A673 (cell line): ENCODE data around the gene DDB1. TPM values are rescaled to one million over a fixed set of nuclear protein-coding genes. Genes with fewer than 3 reads are reported as not detected.

ENCODE experiments used
- BruUV-seq: library from RNA; stranded (reverse); fragments of 400-500 nt; replicated peaks from 2 replicates; lab custom pipeline; 2021; lab: Mats Ljungman, UMichigan
- CTCF ChIA-PET: fragments of 300-600 bp; sonication (Branson Sonifier 250); formaldehyde crosslinking; loops from one replicate; lab custom pipeline; 2022; ENCODE audit warnings: antibody characterized with exemption; lab: Charles Lee
- POLR2A ChIA-PET: fragments of 300-600 bp; sonication (Branson Sonifier 250); formaldehyde crosslinking; loops from one replicate; lab custom pipeline; 2022; ENCODE audit warnings: antibody characterized with exemption; ENCODE audit not compliant: low non-redundant PET; lab: Charles Lee
- DNase-seq: peaks from one replicate; pipeline ENCODE4 v3.0.0-alpha.2; 2015; ENCODE audit warnings: low spot score
- H3K27ac ChIP-seq: fragments of 200-600 bp; sonication (generic); 2 replicates; pipeline ENCODE4 v1.5.1; 2016; ENCODE audit warnings: mixed run types, low read depth, mild to moderate bottlenecking, mixed read lengths, antibody characterized with exemption, low read length; ENCODE audit not compliant: poor library complexity, severe bottlenecking
- H3K27me3 ChIP-seq: fragments of 200-600 bp; sonication (generic); replicated peaks from 2 replicates; pipeline ENCODE4 v1.6.1; 2017; ENCODE audit warnings: mixed run types, low read depth, mild to moderate bottlenecking, mixed read lengths, antibody characterized with exemption, low read length; ENCODE audit not compliant: insufficient read depth, poor library complexity
- H3K36me3 ChIP-seq: fragments of 200-600 bp; sonication (generic); 2 replicates; pipeline ENCODE4 v1.6.1; 2016; ENCODE audit warnings: mixed run types, mild to moderate bottlenecking, mixed read lengths, antibody characterized with exemption, low read length; ENCODE audit not compliant: insufficient read depth, poor library complexity, severe bottlenecking
- H3K4me1 ChIP-seq: fragments of 200-600 bp; sonication (generic); 2 replicates; pipeline ENCODE4 v1.6.1; 2017; ENCODE audit warnings: mixed run types, mild to moderate bottlenecking, mixed read lengths, antibody characterized with exemption, low read length; ENCODE audit not compliant: insufficient read depth, poor library complexity, severe bottlenecking
- H3K4me3 ChIP-seq: fragments of 200-600 bp; sonication (generic); 2 replicates; pipeline ENCODE4 v1.5.1; 2016; ENCODE audit warnings: low read depth, mixed run types, mild to moderate bottlenecking, mixed read lengths, low read length; ENCODE audit not compliant: poor library complexity, severe bottlenecking
- H3K9me3 ChIP-seq: fragments of 200-600 bp; sonication (generic); 2 replicates; pipeline ENCODE4 v1.6.1; 2016; ENCODE audit warnings: mixed run types, low read depth, mild to moderate bottlenecking, mixed read lengths, antibody characterized with exemption, low read length; ENCODE audit not compliant: poor library complexity, severe bottlenecking
- EZH2 ChIP-seq: fragments of 200-600 bp; sonication (generic); IDR thresholded peaks from 2 replicates; pipeline ENCODE4 v1.6.1; 2017; ENCODE audit warnings: borderline replicate concordance, low read depth, mild to moderate bottlenecking, mixed read lengths, antibody characterized with exemption, low read length; ENCODE audit not compliant: poor library complexity, severe bottlenecking
- intact Hi-C: fragments of 100-400 bp; cut with micrococcal nuclease; formaldehyde crosslinking; loops from one replicate; pipeline ENCODE4 v1.10.0; 2022; ENCODE audit not compliant: unreplicated experiment
- total RNA-seq: library from RNA; stranded (reverse); gene quantifications from 2 replicates; pipeline ENCODE4 v1.2.3, GENCODE V29; 2021
- TF ChIP-seq, protein P1 (sequence below): fragments of 300-800, 200-600 bp; sonication (generic); conservative IDR thresholded peaks from 2 replicates; pipeline ENCODE4 v1.5.1; 2017; ENCODE audit warnings: low read depth, mild to moderate bottlenecking, antibody characterized with exemption, low read length, moderate library complexity, mixed read lengths

The DDB1 gene
- total RNA-seq, 1 experiment from 2014 or later: 305 TPM

DNA sequence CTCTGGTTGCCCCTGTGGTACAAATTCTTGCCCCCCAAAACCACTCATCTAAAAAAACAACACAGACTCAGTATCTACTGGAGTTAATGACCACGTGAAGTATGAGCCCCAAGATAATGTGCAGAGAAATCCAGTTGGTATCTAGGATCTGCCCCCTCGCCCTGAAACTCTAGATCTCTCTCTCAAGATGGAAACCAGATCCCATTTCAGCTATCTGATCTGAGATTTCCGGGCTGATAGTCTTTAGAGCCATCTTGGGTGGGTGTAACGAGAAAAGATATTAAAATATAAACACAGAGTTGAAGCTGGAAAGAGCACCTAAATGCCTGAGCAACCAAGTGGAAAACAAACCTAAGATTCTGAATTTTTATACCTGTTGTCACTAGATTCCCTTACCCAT is 23.8 kb downstream of the DDB1 start:
- no peaks in the 10 kb centered on the region for H3K9me3 ChIP-seq
- DNase-seq: no peak
- TF ChIP-seq, protein P1, sequence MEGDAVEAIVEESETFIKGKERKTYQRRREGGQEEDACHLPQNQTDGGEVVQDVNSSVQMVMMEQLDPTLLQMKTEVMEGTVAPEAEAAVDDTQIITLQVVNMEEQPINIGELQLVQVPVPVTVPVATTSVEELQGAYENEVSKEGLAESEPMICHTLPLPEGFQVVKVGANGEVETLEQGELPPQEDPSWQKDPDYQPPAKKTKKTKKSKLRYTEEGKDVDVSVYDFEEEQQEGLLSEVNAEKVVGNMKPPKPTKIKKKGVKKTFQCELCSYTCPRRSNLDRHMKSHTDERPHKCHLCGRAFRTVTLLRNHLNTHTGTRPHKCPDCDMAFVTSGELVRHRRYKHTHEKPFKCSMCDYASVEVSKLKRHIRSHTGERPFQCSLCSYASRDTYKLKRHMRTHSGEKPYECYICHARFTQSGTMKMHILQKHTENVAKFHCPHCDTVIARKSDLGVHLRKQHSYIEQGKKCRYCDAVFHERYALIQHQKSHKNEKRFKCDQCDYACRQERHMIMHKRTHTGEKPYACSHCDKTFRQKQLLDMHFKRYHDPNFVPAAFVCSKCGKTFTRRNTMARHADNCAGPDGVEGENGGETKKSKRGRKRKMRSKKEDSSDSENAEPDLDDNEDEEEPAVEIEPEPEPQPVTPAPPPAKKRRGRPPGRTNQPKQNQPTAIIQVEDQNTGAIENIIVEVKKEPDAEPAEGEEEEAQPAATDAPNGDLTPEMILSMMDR: no peak
- no peak for TF ChIP-seq EZH2
- H3K4me1 ChIP-seq: no peaks in the 10 kb centered on the region
- intact Hi-C loops: no loop called here
- H3K36me3 ChIP-seq: peaks cover 95% of the 10 kb centered on the region
- POLR2A ChIA-PET: no interaction called here
- H3K27me3 ChIP-seq: no peaks in the 10 kb centered on the region
- no peak overlapping the region for H3K27ac ChIP-seq
- BruUV-seq: no TSS peak
- CTCF ChIA-PET: no interaction called here
- no peak overlapping the region for H3K4me3 ChIP-seq

DNA sequence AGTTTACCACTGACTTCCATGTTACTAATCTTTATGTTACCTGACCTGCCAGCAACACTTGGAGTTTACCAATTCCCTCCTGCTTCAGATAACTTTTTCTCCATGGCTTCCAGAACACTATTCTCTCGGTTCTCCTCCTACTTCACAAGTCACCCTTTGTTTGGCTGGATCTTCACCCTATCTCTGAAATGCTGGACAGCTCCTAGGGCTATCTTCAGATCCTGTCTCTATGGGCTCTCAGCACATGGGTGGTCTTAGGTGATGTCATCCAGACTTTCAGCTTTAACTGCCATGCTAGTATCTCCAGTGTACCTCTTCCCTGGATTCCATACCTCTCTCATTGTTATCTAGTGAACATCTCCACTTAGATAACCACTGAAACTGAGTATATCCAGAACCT is 25.6 kb downstream of the DDB1 start:
- Histone ChIP-seq H3K27ac (no peak overlapping the region), H3K4me3 (no peak overlapping the region), H3K4me1 (no peaks in the 10 kb centered on the region), H3K27me3 (no peaks in the 10 kb centered on the region), H3K36me3 (peaks cover 97% of the 10 kb centered on the region), H3K9me3 (no peaks in the 10 kb centered on the region)
- TF ChIP-seq EZH2: no peak
- TF ChIP-seq, protein P1: no peak
- BruUV-seq: no TSS peak
- POLR2A ChIA-PET: no interaction called here
- intact Hi-C loops: no loop called here
- CTCF ChIA-PET: no interaction called here
- no peak for DNase-seq

DNA sequence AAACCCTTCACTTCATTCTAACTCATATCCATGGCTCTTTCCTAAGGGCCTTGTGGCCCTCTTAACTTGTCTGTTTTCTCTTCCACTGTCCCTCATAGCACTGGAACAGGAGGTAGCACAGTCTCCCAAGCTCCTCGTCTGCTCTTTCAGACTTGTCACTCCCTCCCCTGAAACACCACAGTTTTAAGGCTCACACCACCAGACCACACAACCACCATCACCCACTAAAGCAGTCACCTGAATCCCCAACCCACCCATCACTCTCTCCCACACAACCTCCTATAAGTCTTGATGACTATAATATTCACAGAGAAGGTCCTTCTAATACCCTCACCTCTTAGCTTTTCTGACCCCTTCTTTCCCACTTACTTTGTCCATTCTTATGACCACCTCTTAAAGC is 26.7 kb downstream of the DDB1 start:
- Histone ChIP-seq H3K9me3 (no peaks in the 10 kb centered on the region), H3K4me1 (no peaks in the 10 kb centered on the region), H3K4me3 (no peak overlapping the region), H3K27ac (no peak overlapping the region), H3K36me3 (peaks cover 97% of the 10 kb centered on the region), H3K27me3 (no peaks in the 10 kb centered on the region)
- intact Hi-C loops: no loop called here
- POLR2A ChIA-PET: no interaction called here
- no TSS peak for BruUV-seq
- CTCF ChIA-PET: no interaction called here
- TF ChIP-seq, protein P1: no peak
- no peak for TF ChIP-seq EZH2
- DNase-seq: no peak
